Sigmoid colon (tissue), 7 donors: ENCODE results near the gene RIOK1. TPM values are rescaled to one million over a fixed set of nuclear protein-coding genes. Genes with fewer than 3 reads are reported as not detected.

Source experiments
- DNase-seq: peaks from one replicate; pipeline ENCODE4 v3.0.0-alpha.2; 2019
- H3K27ac ChIP-seq, 4 donors: fragments of 200-600 bp; sonication (generic); one replicate each; pipeline ENCODE4 v1.5.1; 2016 to 2019; ENCODE audit warnings: mild to moderate bottlenecking in 1 of 4
- H3K27me3 ChIP-seq, 3 donors: fragments of 200-600 bp; sonication (generic); one replicate each; pipeline ENCODE4 v1.5.1; 2019; ENCODE audit warnings: mild to moderate bottlenecking in 1 of 3
- H3K36me3 ChIP-seq, 4 donors: fragments of 200-600 bp; sonication (generic); one replicate each; pipeline ENCODE4 v1.5.1; 2016 to 2019
- H3K4me1 ChIP-seq, 4 donors: fragments of 200-600 bp; sonication (generic); one replicate each; pipeline ENCODE4 v1.5.1; 2017 to 2019
- H3K4me3 ChIP-seq, 4 donors: fragments of 200-600 bp; sonication (generic); one replicate each; pipeline ENCODE4 v1.5.1; 2017 to 2019; ENCODE audit warnings: mild to moderate bottlenecking in 2 of 4, moderate library complexity in 1 of 4
- H3K9me3 ChIP-seq, 4 donors: fragments of 200-600 bp in 3 of 4; sonication (generic) in 3 of 4; one replicate each; pipeline versions ENCODE4 v1.5.1 to v1.6.1; 2013 to 2019
- CTCF ChIP-seq, 4 experiments: fragments of 450-650 bp in 3 of 4; fragments of 200-600 bp in 1 of 4; IDR thresholded peaks; one replicate each; pipeline ENCODE4 v1.5.1; 2016 to 2019; ENCODE audit warnings: antibody characterized with exemption in 4 of 4, mild to moderate bottlenecking in 3 of 4, moderate library complexity in 2 of 4
- EP300 ChIP-seq, 4 donors: sonication (generic); formaldehyde crosslinking; IDR thresholded peaks; one replicate each; pipeline ENCODE4 v1.6.1; 2017; ENCODE audit warnings: antibody characterized with exemption in 4 of 4
- POLR2A ChIP-seq, 2 donors: fragments of 450-650 bp; IDR thresholded peaks; one replicate each; pipeline ENCODE4 v1.6.1; 2016; ENCODE audit warnings: antibody characterized with exemption in 2 of 2, mild to moderate bottlenecking in 2 of 2, moderate library complexity in 2 of 2
- POLR2AphosphoS5 ChIP-seq, 4 donors: sonication (generic); formaldehyde crosslinking; IDR thresholded peaks; one replicate each; pipeline ENCODE4 v1.6.1; 2017; ENCODE audit warnings: antibody characterized with exemption in 4 of 4
- WGBS, 2 donors: extraction: QIAGEN DNeasy Blood & Tissue Kit; methylation state at CpG; one replicate each; pipeline ENCODE4 v1.1.7; 2013; 5-methylcytosine and 5-hydroxymethylcytosine counted together
- intact Hi-C: fragments of 100-400 bp; cut with DNase I; formaldehyde crosslinking; loops from one replicate; pipeline ENCODE4 v1.15.1; 2023
- polyA plus RNA-seq, 3 donors: library from polyadenylated mRNA; stranded (reverse); fragments of 200-250 nt; gene quantifications; one replicate each; pipeline ENCODE4 v1.2.3, GENCODE V29; 2013
- total RNA-seq, 4 donors: library from RNA; depleted of rRNA; stranded (reverse); fragments of >200 nt; gene quantifications; one replicate each; pipeline ENCODE4 v1.1.0, GENCODE V29; 2016
- donor health status: healthy with polysubstance abuse.
- donor health status: Bipolar disorder and iron deficiency.
- donor health status: healthy.

The RIOK1 gene
- total and polyA plus RNA-seq, 7 donors = 10.2 to 16.9 (median 15.3) TPM

- WGBS, 2 donors = 89 to 92% methylated on average over 6 of the region's 6 CpGs
- peaks cover 7 to 53% (median 24%) of the 10 kb centered on the region in 4 donors for H3K36me3 ChIP-seq
Measured at GRCh38 chr6:7418238-7418905, 28.8 kb downstream of the RIOK1 start.

GRCh38 chr6:7419065-7419464 is 29.5 kb downstream of the RIOK1 start:
- H3K4me3 ChIP-seq = no peak overlapping the region
- H3K36me3 ChIP-seq = peaks cover 7 to 46% (median 24%) of the 10 kb centered on the region in 4 donors
- no peaks in the 10 kb centered on the region for H3K27me3 ChIP-seq
- TF ChIP-seq POLR2A (IDR thresholded peaks at IDR 0.05) = no peak
- no peak for TF ChIP-seq CTCF (IDR thresholded peaks at IDR 0.05)
- TF ChIP-seq POLR2AphosphoS5 (IDR thresholded peaks at IDR 0.05) = no peak
- TF ChIP-seq EP300 (IDR thresholded peaks at IDR 0.05) = no peak
- 25 to 45% methylated on average over 1 of the region's 1 CpG for WGBS, 2 donors
- DNase-seq = no peak
- no peak overlapping the region for H3K27ac ChIP-seq
- H3K4me1 ChIP-seq = no peaks in the 10 kb centered on the region
- intact Hi-C loops = no loop called here
- H3K9me3 ChIP-seq = no peaks in the 10 kb centered on the region

More at GRCh38 chr6:7418238-7418905, 28.8 kb downstream of the RIOK1 start:
- Histone ChIP-seq H3K4me1 (no peaks in the 10 kb centered on the region), H3K4me3 (no peak overlapping the region), H3K27ac (no peak overlapping the region), H3K27me3 (no peaks in the 10 kb centered on the region), H3K9me3 (no peaks in the 10 kb centered on the region)
- no peak for DNase-seq
- intact Hi-C loops = no loop called here
- TF ChIP-seq CTCF (IDR thresholded peaks at IDR 0.05) (no peak), POLR2AphosphoS5 (IDR thresholded peaks at IDR 0.05) (no peak), EP300 (IDR thresholded peaks at IDR 0.05) (no peak), POLR2A (IDR thresholded peaks at IDR 0.05) (no peak)

- no peak overlapping the region for H3K4me3 ChIP-seq
- H3K4me1 ChIP-seq = no peaks in the 10 kb centered on the region
- peaks cover 3 to 26% (median 7%) of the 10 kb centered on the region in 4 donors for H3K36me3 ChIP-seq
- 94 to 95% methylated on average over 3 of the region's 3 CpGs for WGBS, 2 donors
- no peak for TF ChIP-seq POLR2AphosphoS5 (IDR thresholded peaks at IDR 0.05)
- TF ChIP-seq CTCF (IDR thresholded peaks at IDR 0.05) = no peak
- no peak for TF ChIP-seq EP300 (IDR thresholded peaks at IDR 0.05)
- no peak for TF ChIP-seq POLR2A (IDR thresholded peaks at IDR 0.05)
- intact Hi-C loops = no loop called here
- no peak for DNase-seq
- H3K27me3 ChIP-seq = no peaks in the 10 kb centered on the region
- H3K9me3 ChIP-seq = no peaks in the 10 kb centered on the region
- H3K27ac ChIP-seq = no peak overlapping the region
Measured at GRCh38 chr6:7421066-7421465, 31.5 kb downstream of the RIOK1 start.

- intact Hi-C loops = no loop called here
- TF ChIP-seq EP300 (IDR thresholded peaks at IDR 0.05) (no peak), POLR2AphosphoS5 (IDR thresholded peaks at IDR 0.05) (no peak), POLR2A (IDR thresholded peaks at IDR 0.05) (no peak), CTCF (IDR thresholded peaks at IDR 0.05) (no peak)
- 93 to 95% methylated on average over 5 of the region's 5 CpGs for WGBS, 2 donors
- Histone ChIP-seq H3K4me1 (peaks cover 0 to 6% (median 0%) of the 10 kb centered on the region in 4 donors), H3K27ac (no peak overlapping the region), H3K27me3 (no peaks in the 10 kb centered on the region), H3K4me3 (no peak overlapping the region), H3K36me3 (no peaks in the 10 kb centered on the region), H3K9me3 (no peaks in the 10 kb centered on the region)
- no peak for DNase-seq
Measured at GRCh38 chr6:7424058-7424457, 34.5 kb downstream of the RIOK1 start.
